Measurements from ENCODE around the gene NDFIP1. TPM values are rescaled to one million over a fixed set of nuclear protein-coding genes. Genes with fewer than 3 reads are reported as not detected.

NDFIP1 gene, protein sequence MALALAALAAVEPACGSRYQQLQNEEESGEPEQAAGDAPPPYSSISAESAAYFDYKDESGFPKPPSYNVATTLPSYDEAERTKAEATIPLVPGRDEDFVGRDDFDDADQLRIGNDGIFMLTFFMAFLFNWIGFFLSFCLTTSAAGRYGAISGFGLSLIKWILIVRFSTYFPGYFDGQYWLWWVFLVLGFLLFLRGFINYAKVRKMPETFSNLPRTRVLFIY
- 10 to 100 TPM; 57.1 to 59.3 TPM for total RNA-seq

DNA sequence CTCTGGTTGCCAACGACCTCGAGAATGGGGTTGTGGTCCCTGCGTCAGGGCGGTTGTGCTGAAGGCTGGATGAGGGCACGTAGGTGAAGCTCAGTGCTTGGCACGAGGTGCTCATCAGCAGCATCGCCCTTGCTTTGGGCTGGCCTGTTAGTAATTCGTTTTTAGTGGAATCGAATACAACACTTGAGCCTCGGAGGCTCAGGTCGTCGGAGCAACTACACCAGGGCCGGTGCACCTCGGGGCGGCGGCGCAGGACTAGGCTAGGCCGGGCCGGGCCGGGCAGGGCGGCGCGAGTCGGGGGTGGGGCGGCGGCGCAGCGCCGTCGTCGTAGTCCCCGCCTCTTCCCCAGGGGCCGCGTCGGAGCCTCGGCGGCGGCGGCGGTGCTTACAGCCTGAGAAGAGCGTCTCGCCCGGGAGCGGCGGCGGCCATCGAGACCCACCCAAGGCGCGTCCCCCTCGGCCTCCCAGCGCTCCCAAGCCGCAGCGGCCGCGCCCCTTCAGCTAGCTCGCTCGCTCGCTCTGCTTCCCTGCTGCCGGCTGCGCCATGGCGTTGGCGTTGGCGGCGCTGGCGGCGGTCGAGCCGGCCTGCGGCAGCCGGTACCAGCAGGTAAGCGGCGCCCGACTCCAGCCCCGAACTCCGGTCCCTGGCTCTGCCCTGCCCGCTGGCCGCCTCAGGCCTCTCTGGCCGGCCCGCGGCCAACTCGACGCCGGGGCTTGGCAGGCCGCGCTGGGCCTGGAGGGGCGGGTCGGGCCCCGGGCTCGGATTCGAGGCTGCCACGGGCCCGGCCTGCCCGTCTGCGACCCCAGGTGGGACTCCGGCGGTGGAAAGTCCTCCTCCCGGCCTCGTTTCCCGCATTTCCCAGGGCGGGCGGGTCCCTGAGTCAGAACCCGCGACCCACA, at the start of gene NDFIP1:
Gene NDFIP1, plus strand, starts transcription at position 348 of the 899 bp plus-strand sequence. Its CDS starts 196 bp downstream, at position 544.
- Mint-ChIP-seq H3K4me3 (peak within 1 kb of the TSS; percentile 94), H3K4me1 (peaks cover 51% of the 10 kb centered on the region), H3K36me3 (ENCODE audit: low read depth) (peaks cover 27% of the 10 kb centered on the region), H3K27me3 (no peaks in the 10 kb centered on the region), H3K27ac (peak within 1 kb of the TSS; percentile 90), H3K9me3 (no peaks in the 10 kb centered on the region)
- peak; percentile 86 for DNase-seq
- POLR2A ChIA-PET = interaction anchor here (0.7 to 6.3 kb wide), 28 partner anchors 9 to 417 kb away, joined by 3 to 128 read pairs (median 5); partner anchors contain the start of genes DELE1, GNPDA1 and RNF14
- CTCF ChIA-PET = interaction anchor here (0.5 to 4.9 kb wide), 15 partner anchors 13 to 185 kb away, joined by 3 to 68 read pairs (median 5); partner anchors contain the start of genes DELE1, GNPDA1 and RNF14

GRCh38 chr5:142059304-142059940, 49.2 kb upstream of the NDFIP1 start:
- ChIA-PET POLR2A (no interaction called here), CTCF (no interaction called here)
- Mint-ChIP-seq H3K36me3 (ENCODE audit: low read depth) (no peaks in the 10 kb centered on the region), H3K9me3 (no peaks in the 10 kb centered on the region), H3K4me3 (no peak overlapping the region), H3K27ac (no peak overlapping the region), H3K4me1 (peaks cover 14% of the 10 kb centered on the region), H3K27me3 (no peaks in the 10 kb centered on the region)
- no peak for DNase-seq

- Mint-ChIP-seq H3K4me3 (no peak overlapping the region), H3K27me3 (peaks cover 6% of the 10 kb centered on the region), H3K4me1 (peaks cover 11% of the 10 kb centered on the region), H3K27ac (no peak overlapping the region), H3K36me3 (ENCODE audit: low read depth) (no peaks in the 10 kb centered on the region), H3K9me3 (no peaks in the 10 kb centered on the region)
- no peak for DNase-seq
- ChIA-PET POLR2A (interaction anchor here (0.9 kb wide), 2 partner anchors 46 to 47 kb away, joined by 3 to 6 read pairs; partner anchors contain the start of gene NDFIP1), CTCF (interaction anchor here (1.5 kb wide), 2 partner anchors 33 to 82 kb away, joined by 3 to 4 read pairs; no protein-coding TSS in a partner anchor)
Observed at GRCh38 chr5:142063376-142063775, 45.2 kb upstream of the NDFIP1 start.

DNA sequence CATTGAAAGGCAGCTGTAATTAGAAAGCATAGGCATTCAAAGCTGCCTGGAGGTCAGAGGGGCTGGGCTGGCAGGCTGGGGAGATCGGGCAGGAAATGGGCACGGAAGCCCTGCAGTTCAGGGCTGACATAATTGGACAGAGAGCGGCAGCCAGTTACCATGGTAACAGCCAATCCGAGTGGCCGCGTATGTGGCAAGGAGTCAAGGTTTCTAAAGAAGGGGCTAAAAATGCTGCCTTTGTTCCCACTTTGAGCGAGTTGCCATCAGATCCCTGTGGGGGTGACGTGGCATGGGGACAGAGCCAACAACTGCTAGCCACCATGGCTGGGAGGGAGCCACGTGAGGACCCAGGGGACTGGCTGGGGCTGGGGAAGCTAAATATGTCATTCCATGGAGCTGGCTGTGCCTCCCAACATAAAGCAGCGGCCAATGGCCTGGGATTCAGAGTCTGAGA, 44.7 kb upstream of the NDFIP1 start:
- Mint-ChIP-seq H3K4me3 (no peak overlapping the region), H3K27ac (no peak overlapping the region), H3K27me3 (peaks cover 6% of the 10 kb centered on the region), H3K4me1 (peaks cover 11% of the 10 kb centered on the region), H3K36me3 (ENCODE audit: low read depth) (no peaks in the 10 kb centered on the region), H3K9me3 (no peaks in the 10 kb centered on the region)
- ChIA-PET POLR2A (no interaction called here), CTCF (interaction anchor here (1.5 kb wide), 1 partner anchor 81 kb away, joined by 4 read pairs; no protein-coding TSS in a partner anchor)
- peak; percentile 46 for DNase-seq

- ChIA-PET CTCF (interaction anchor here (0.7 kb wide), 1 partner anchor 32 kb away, joined by 5 read pairs; no protein-coding TSS in a partner anchor), POLR2A (no interaction called here)
- Mint-ChIP-seq H3K27ac (no peak overlapping the region), H3K4me3 (no peak overlapping the region), H3K36me3 (ENCODE audit: low read depth) (no peaks in the 10 kb centered on the region), H3K9me3 (no peaks in the 10 kb centered on the region), H3K4me1 (peaks cover 12% of the 10 kb centered on the region), H3K27me3 (peaks cover 6% of the 10 kb centered on the region)
- DNase-seq = no peak
Observed at GRCh38 chr5:142065273-142065672, 43.3 kb upstream of the NDFIP1 start.

- Mint-ChIP-seq H3K9me3 (no peaks in the 10 kb centered on the region), H3K4me1 (peaks cover 14% of the 10 kb centered on the region), H3K27me3 (peaks cover 9% of the 10 kb centered on the region), H3K4me3 (no peak overlapping the region), H3K36me3 (ENCODE audit: low read depth) (no peaks in the 10 kb centered on the region), H3K27ac (no peak overlapping the region)
- DNase-seq = no peak
- POLR2A ChIA-PET = interaction anchor here (1.0 to 1.2 kb wide), 2 partner anchors 17 to 26 kb away, joined by 4 to 5 read pairs; no protein-coding TSS in a partner anchor
- CTCF ChIA-PET = interaction anchor here (0.7 to 0.8 kb wide), 2 partner anchors 17 to 55 kb away, joined by 3 to 4 read pairs; no protein-coding TSS in a partner anchor
Observed at GRCh38 chr5:142069606-142070399, 38.8 kb upstream of the NDFIP1 start.

DNA sequence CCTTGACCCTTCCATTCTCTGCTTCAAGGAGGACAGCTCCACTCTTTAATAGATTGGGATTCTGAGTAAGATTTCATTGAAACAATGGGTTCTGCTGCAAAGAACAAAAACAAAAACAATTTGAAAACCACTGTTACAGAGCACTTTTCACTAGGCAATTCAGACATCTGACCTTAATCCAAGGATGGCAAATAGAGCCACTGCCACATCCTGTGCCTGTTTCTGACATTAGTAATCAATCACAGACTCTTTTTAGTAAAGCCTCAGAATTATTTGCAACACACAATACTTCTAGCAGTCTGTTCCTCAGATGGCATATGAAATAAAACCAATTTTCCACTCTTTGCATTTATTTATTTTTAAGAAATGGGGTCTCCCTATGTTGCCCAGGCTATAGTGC, 37.8 kb upstream of the NDFIP1 start:
- no peak overlapping the region for H3K27ac Mint-ChIP-seq
- CTCF ChIA-PET = interaction anchor here (1.0 kb wide), 1 partner anchor 59 kb away, joined by 3 read pairs; the partner anchor contains the start of gene GNPDA1
- peaks cover 8% of the 10 kb centered on the region for H3K27me3 Mint-ChIP-seq
- H3K36me3 Mint-ChIP-seq (ENCODE audit: low read depth) = no peaks in the 10 kb centered on the region
- H3K4me3 Mint-ChIP-seq = no peak overlapping the region
- peaks cover 14% of the 10 kb centered on the region for H3K4me1 Mint-ChIP-seq
- no peaks in the 10 kb centered on the region for H3K9me3 Mint-ChIP-seq
- DNase-seq = no peak
- POLR2A ChIA-PET = interaction anchor here (1.0 kb wide), 1 partner anchor 17 kb away, joined by 5 read pairs; no protein-coding TSS in a partner anchor

DNA sequence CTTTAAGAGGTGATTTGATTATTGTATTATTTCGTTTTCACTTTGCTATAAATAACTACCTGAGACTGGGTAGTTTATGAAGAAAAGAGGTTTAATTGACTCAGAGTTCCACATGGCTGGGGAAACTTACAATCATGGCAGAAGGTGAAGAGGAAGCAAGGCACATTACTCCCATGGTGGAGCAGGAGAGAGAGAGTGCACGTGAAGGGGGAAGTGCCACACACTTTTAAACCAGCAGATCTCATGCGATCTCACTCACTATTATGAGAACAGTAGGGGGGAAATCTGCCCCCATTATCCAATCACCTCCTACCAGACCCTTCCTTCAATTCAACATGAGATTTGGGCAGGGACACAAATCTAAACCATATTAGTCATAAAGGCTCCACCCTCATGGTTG, 36.1 kb upstream of the NDFIP1 start:
- Mint-ChIP-seq H3K9me3 (no peaks in the 10 kb centered on the region), H3K4me1 (peaks cover 14% of the 10 kb centered on the region), H3K4me3 (no peak overlapping the region), H3K36me3 (ENCODE audit: low read depth) (no peaks in the 10 kb centered on the region), H3K27me3 (peaks cover 4% of the 10 kb centered on the region), H3K27ac (no peak overlapping the region)
- ChIA-PET POLR2A (no interaction called here), CTCF (no interaction called here)
- no peak for DNase-seq

DNA sequence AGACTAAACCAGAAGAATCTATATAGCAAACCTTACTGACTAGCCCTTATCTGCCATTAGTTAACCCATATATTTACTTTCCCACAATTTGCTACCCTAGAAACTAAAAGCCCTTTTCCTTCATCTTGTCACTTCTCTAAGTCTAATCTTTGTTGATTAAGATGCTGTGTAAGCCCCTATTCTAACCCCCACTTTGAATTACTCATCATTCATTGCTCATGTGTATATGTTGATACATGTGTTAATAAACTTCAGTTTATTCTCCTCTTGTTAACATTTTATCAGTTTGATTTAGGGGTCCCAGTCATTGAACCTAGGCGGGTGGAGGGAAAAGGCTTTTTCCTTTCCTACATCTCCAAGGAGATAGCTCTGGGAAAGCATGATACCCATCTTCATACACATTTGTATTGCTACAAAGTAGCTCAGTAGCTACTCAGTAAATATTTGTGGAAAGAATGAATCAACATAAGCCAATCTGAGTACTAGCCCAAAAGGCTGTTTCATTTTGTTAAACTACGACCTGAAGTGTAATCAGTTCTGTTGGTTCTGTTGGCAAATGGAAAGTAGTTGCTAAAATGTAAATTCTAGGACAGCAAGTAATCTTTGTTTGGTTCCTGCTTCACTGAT, 35.1 kb upstream of the NDFIP1 start:
- POLR2A ChIA-PET = interaction anchor here (0.6 kb wide), 1 partner anchor 49 kb away, joined by 3 read pairs; no protein-coding TSS in a partner anchor

GRCh38 chr5:142074006-142074405, 34.6 kb upstream of the NDFIP1 start:
- Mint-ChIP-seq H3K4me1 (peaks cover 14% of the 10 kb centered on the region), H3K4me3 (no peak overlapping the region), H3K27me3 (peaks cover 3% of the 10 kb centered on the region), H3K9me3 (no peaks in the 10 kb centered on the region), H3K36me3 (ENCODE audit: low read depth) (no peaks in the 10 kb centered on the region), H3K27ac (no peak overlapping the region)
- CTCF ChIA-PET = no interaction called here
- DNase-seq = no peak
- POLR2A ChIA-PET = interaction anchor here (0.6 kb wide), 1 partner anchor 49 kb away, joined by 3 read pairs; no protein-coding TSS in a partner anchor

More for the DNA sequence above, 35.1 kb upstream of the NDFIP1 start:
- no peak overlapping the region for H3K4me3 Mint-ChIP-seq
- DNase-seq = no peak
- peaks cover 3% of the 10 kb centered on the region for H3K27me3 Mint-ChIP-seq
- CTCF ChIA-PET = no interaction called here
- H3K9me3 Mint-ChIP-seq = no peaks in the 10 kb centered on the region
- no peak overlapping the region for H3K27ac Mint-ChIP-seq
- H3K4me1 Mint-ChIP-seq = peaks cover 14% of the 10 kb centered on the region
- H3K36me3 Mint-ChIP-seq (ENCODE audit: low read depth) = no peaks in the 10 kb centered on the region

DNA sequence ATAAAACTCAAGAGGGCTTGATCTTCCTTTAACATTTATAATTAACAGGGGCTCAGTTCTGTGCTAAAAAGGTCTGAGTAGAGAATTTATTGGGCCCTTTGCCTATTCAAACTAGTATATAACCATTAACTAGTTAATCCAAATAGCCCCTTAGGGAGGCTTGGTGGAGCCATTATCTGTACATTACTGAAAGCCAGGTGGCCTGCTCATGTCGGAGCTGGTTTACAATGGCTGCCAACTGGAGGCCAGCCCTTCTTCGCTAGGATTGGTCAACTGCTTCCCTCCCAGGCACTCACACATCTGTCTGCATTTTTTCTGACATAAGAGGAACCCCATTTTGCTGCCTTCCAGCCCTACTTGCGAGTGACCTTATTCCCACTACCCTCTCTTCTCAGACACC, 30.4 kb upstream of the NDFIP1 start:
- DNase-seq = no peak
- no peaks in the 10 kb centered on the region for H3K36me3 Mint-ChIP-seq (ENCODE audit: low read depth)
- H3K27ac Mint-ChIP-seq = no peak overlapping the region
- peaks cover 7% of the 10 kb centered on the region for H3K27me3 Mint-ChIP-seq
- CTCF ChIA-PET = no interaction called here
- POLR2A ChIA-PET = no interaction called here
- H3K4me1 Mint-ChIP-seq = peaks cover 3% of the 10 kb centered on the region
- no peak overlapping the region for H3K4me3 Mint-ChIP-seq
- H3K9me3 Mint-ChIP-seq = no peaks in the 10 kb centered on the region
